K562 (cell line): Measurements from ENCODE around the gene GPR4. TPM values are rescaled to one million over a fixed set of nuclear protein-coding genes. Genes with fewer than 3 reads are reported as not detected.

ENCODE experiments used
- CC2D1A ChIP-seq: fragments of 450-650 bp; IDR thresholded peaks from 2 replicates; pipeline ENCODE4 v1.6.1; 2017; ENCODE audit warnings: mild to moderate bottlenecking
- CEBPB ChIP-seq: fragments of 450-650 bp; IDR thresholded peaks from 2 replicates; pipeline ENCODE4 v1.6.1; 2016; ENCODE audit warnings: missing genetic modification characterization, missing compliant biosample characterization
- HCFC1 ChIP-seq: IDR thresholded peaks from 2 replicates; pipeline ENCODE4 v1.6.1; 2012; ENCODE audit warnings: low read depth, low read length, improper control_type of control experiment
- HDAC2 ChIP-seq: fragments of 450-650 bp; IDR thresholded peaks from 2 replicates; pipeline ENCODE4 v1.6.1; 2016; ENCODE audit warnings: mild to moderate bottlenecking
- IFI16 ChIP-seq: fragments of 250-450 bp; sonication (Bioruptor Pico); IDR thresholded peaks from 2 replicates; pipeline ENCODE4 v2.1.2; 2022; ENCODE audit warnings: mild to moderate bottlenecking, inconsistent platforms
- KDM2B ChIP-seq: fragments of 250-450 bp; sonication (Bioruptor Pico); IDR thresholded peaks from 2 replicates; pipeline ENCODE4 v1.8.0; 2021; ENCODE audit warnings: mild to moderate bottlenecking, moderate library complexity
- KLF13 ChIP-seq: fragments of 450-650 bp; IDR thresholded peaks from 2 replicates; pipeline ENCODE4 v1.6.1; 2016; ENCODE audit warnings: missing genetic modification characterization, low read depth, mild to moderate bottlenecking, missing compliant biosample characterization, moderate library complexity, borderline replicate concordance
- LARP7 ChIP-seq: fragments of 450-650 bp; IDR thresholded peaks from 2 replicates; pipeline ENCODE4 v1.6.1; 2016
- MCM7 ChIP-seq, 2 experiments: fragments of 450-650 bp; IDR thresholded peaks; 2 replicates each; pipeline ENCODE4 v1.6.1; 2016 to 2018
- MTA1 ChIP-seq: fragments of 450-650 bp; IDR thresholded peaks from 2 replicates; pipeline ENCODE4 v1.6.1; 2017; ENCODE audit warnings: borderline replicate concordance
- PTTG1 ChIP-seq: fragments of 450-650 bp; IDR thresholded peaks from 2 replicates; pipeline ENCODE4 v1.6.1; 2016; ENCODE audit warnings: low read depth, mild to moderate bottlenecking, missing genetic modification characterization, missing compliant biosample characterization
- RBFOX2 ChIP-seq: fragments of 200-400 bp; formaldehyde crosslinking; IDR thresholded peaks from 2 replicates; pipeline ENCODE4 v1.6.1; 2017; ENCODE audit warnings: low read depth, mild to moderate bottlenecking, low read length, moderate library complexity
- RCOR1 ChIP-seq, 2 experiments: IDR thresholded peaks; 2 replicates each; pipeline ENCODE4 v1.6.1; 2012; ENCODE audit warnings: low read depth in 2 of 2, low read length in 2 of 2, borderline replicate concordance in 1 of 2, improper control_type of control experiment in 1 of 2
- SIRT6 ChIP-seq: IDR thresholded peaks from one replicate; pipeline ENCODE4 v1.6.1; 2012; ENCODE audit warnings: low read depth, mild to moderate bottlenecking, control low read depth, inconsistent platforms, low read length, moderate library complexity
- SMARCB1 ChIP-seq: IDR thresholded peaks from 2 replicates; pipeline ENCODE4 v1.6.1; 2011; ENCODE audit warnings: improper control_type of control experiment, low read depth; ENCODE audit not compliant: insufficient read length
- SRSF1 ChIP-seq: fragments of 200-400 bp; formaldehyde crosslinking; IDR thresholded peaks from 2 replicates; pipeline ENCODE4 v1.6.1; 2017; ENCODE audit warnings: mild to moderate bottlenecking, low read depth, low read length, moderate library complexity
- TEAD4 ChIP-seq, 2 experiments: sonication (generic) in 1 of 2; formaldehyde crosslinking in 1 of 2; IDR thresholded peaks; 2 replicates each; pipeline versions ENCODE4 v1.6.1 to v1.8.0; 2012 to 2022; ENCODE audit warnings: borderline replicate concordance in 1 of 2, inconsistent platforms in 1 of 2, low read length in 1 of 2, mild to moderate bottlenecking in 1 of 2, missing genetic modification reagents in 1 of 2
- ZBTB8A ChIP-seq: fragments of 450-650 bp; IDR thresholded peaks from 2 replicates; pipeline ENCODE4 v1.6.1; 2018; ENCODE audit warnings: mild to moderate bottlenecking, moderate library complexity; ENCODE audit not compliant: partially characterized antibody
- ZNF12 ChIP-seq: sonication (generic); formaldehyde crosslinking; IDR thresholded peaks from 2 replicates; pipeline ENCODE4 v1.4.0; 2020; ENCODE audit warnings: mild to moderate bottlenecking, missing genetic modification reagents
- ZNF354B ChIP-seq: fragments of 250-450 bp; sonication (Bioruptor Pico); IDR thresholded peaks from 2 replicates; pipeline ENCODE4 v1.4.0; 2020
- ZNF436 ChIP-seq: fragments of 250-450, 450-650 bp; sonication (Bioruptor Pico); formaldehyde crosslinking; IDR thresholded peaks from 2 replicates; pipeline ENCODE4 v1.7.0; 2020; ENCODE audit warnings: mild to moderate bottlenecking
- ZZZ3 ChIP-seq: fragments of 450-650 bp; IDR thresholded peaks from 2 replicates; pipeline ENCODE4 v1.6.1; 2016; ENCODE audit warnings: antibody characterized with exemption, mild to moderate bottlenecking, moderate library complexity
- polyA plus RNA-seq, 8 experiments: library from polyadenylated mRNA; depleted of rRNA in 4 of 8; stranded (reverse) in 5 of 8; unstranded in 3 of 8; fragments of >200 nt; fragmentation: Nextera tagmentation in 2 of 8; fragmentation: Illumina TruSeq in 1 of 8; extraction: Ambion mirVana in 2 of 8; extraction: Trizol in 1 of 8; gene quantifications; 2 replicates each; pipeline versions ENCODE4 v1.2.1 to v1.2.3, GENCODE V29; 2011 to 2014; ENCODE audit warnings: inconsistent platforms in 1 of 8, missing spikeins in 1 of 8
- total RNA-seq, 7 experiments: library from RNA; depleted of rRNA in 6 of 7; stranded (reverse); fragments of >200 nt in 6 of 7; fragmentation: Illumina TruSeq in 2 of 7; extraction: Trizol in 2 of 7; gene quantifications; 2 replicates each; pipeline versions ENCODE4 v1.2.1 to v1.2.3, GENCODE V29; 2011 to 2021; ENCODE audit warnings: low replicate concordance in 1 of 7
- TF ChIP-seq, protein P1 (sequence below): sonication (generic); formaldehyde crosslinking; IDR thresholded peaks from 2 replicates; pipeline ENCODE4 v1.8.1; 2023; ENCODE audit warnings: mild to moderate bottlenecking, missing genetic modification reagents
- TF ChIP-seq, protein P2 (sequence below): fragments of 200-800 bp; sonication (Bioruptor generic); IDR thresholded peaks from 2 replicates; pipeline ENCODE4 v1.6.1; 2017; ENCODE audit warnings: missing genetic modification characterization, missing compliant biosample characterization
- TF ChIP-seq, protein P3 (sequence below): fragments of 450-650 bp; formaldehyde crosslinking; IDR thresholded peaks from 2 replicates; pipeline ENCODE4 v1.4.0; 2020; ENCODE audit warnings: mild to moderate bottlenecking, moderate library complexity
- TF ChIP-seq, protein P4 (sequence below): fragments of 250-450 bp; sonication (Bioruptor Pico); IDR thresholded peaks from 2 replicates; pipeline ENCODE4 v1.8.0; 2022; ENCODE audit warnings: moderate library complexity, mild to moderate bottlenecking, inconsistent platforms

GPR4 gene
- total and polyA plus RNA-seq, 9 of the 15 experiments (the other 6 are each of a cell fraction or from before 2014, with no cell fraction given), result 0.03 to 0.09 (median 0.04) TPM; not detected in 5

DNA sequence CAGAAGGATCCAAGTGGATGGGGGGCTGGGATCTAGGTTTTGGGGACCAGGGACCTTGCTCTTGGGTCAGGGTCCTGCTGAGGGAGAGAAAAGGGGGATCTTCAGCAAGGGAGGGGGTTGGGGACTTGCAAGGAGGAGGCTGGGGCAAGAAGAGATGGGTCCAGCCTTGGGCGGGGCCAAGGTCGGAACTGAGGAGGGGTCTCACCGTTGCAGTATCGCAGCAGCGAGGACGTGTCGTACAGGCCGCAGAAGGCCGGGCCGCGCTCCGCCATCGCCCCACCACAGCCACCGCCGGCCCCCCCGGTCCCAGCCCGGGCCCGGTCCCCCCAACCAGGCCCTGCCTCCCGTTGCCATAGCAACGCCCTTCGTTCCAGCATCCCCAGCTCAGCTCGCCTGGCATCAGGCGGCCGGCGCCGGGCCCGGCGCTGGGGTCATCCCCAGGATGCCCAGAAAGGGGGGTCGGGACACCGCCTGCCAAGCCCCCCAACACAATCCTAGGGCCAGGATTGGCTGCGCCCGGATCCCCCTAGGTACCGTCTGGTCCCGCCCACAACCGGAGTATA lies 43.1 kb upstream of the GPR4 start (continued):
- TF ChIP-seq ZNF354B (CRISPR knock-in tag) (no peak), TEAD4 (IDR thresholded peaks at IDR 0.05; ENCODE audit: low read length) (no peak), TEAD4 (CRISPR knock-in tag; IDR thresholded peaks at IDR 0.05; ENCODE audit: borderline replicate concordance) (no peak), ZNF436 (CRISPR knock-in tag) (no peak), KDM2B (CRISPR knock-in tag) (no peak), CC2D1A (no peak), LARP7 (no peak), RCOR1 (IDR thresholded peaks at IDR 0.05; ENCODE audit: borderline replicate concordance in 1 of 2, low read depth in 2 of 2, low read length in 2 of 2) (peak; percentile 67 to 78; a peak in 2 of 4 replicates), ZBTB8A (no peak), KLF13 (no peak), MCM7 (IDR thresholded peaks at IDR 0.05) (no peak), SRSF1 (no peak), MTA1 (no peak), ZZZ3 (no peak), HCFC1 (no peak), SMARCB1 (no peak), IFI16 (CRISPR knock-in tag) (no peak), RBFOX2 (peak; percentile 16; the same call in 1 of the 2 replicates), SIRT6 (no peak), HDAC2 (peak; percentile 78), ZNF12 (CRISPR knock-in tag) (no peak), CEBPB (tag) (no peak), PTTG1 (no peak)
- TF ChIP-seq, protein P1, sequence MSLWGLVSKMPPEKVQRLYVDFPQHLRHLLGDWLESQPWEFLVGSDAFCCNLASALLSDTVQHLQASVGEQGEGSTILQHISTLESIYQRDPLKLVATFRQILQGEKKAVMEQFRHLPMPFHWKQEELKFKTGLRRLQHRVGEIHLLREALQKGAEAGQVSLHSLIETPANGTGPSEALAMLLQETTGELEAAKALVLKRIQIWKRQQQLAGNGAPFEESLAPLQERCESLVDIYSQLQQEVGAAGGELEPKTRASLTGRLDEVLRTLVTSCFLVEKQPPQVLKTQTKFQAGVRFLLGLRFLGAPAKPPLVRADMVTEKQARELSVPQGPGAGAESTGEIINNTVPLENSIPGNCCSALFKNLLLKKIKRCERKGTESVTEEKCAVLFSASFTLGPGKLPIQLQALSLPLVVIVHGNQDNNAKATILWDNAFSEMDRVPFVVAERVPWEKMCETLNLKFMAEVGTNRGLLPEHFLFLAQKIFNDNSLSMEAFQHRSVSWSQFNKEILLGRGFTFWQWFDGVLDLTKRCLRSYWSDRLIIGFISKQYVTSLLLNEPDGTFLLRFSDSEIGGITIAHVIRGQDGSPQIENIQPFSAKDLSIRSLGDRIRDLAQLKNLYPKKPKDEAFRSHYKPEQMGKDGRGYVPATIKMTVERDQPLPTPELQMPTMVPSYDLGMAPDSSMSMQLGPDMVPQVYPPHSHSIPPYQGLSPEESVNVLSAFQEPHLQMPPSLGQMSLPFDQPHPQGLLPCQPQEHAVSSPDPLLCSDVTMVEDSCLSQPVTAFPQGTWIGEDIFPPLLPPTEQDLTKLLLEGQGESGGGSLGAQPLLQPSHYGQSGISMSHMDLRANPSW (CRISPR knock-in tag), result no peak
- TF ChIP-seq, protein P2, sequence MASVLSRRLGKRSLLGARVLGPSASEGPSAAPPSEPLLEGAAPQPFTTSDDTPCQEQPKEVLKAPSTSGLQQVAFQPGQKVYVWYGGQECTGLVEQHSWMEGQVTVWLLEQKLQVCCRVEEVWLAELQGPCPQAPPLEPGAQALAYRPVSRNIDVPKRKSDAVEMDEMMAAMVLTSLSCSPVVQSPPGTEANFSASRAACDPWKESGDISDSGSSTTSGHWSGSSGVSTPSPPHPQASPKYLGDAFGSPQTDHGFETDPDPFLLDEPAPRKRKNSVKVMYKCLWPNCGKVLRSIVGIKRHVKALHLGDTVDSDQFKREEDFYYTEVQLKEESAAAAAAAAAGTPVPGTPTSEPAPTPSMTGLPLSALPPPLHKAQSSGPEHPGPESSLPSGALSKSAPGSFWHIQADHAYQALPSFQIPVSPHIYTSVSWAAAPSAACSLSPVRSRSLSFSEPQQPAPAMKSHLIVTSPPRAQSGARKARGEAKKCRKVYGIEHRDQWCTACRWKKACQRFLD (CRISPR knock-in tag), result no peak
- TF ChIP-seq, protein P3, sequence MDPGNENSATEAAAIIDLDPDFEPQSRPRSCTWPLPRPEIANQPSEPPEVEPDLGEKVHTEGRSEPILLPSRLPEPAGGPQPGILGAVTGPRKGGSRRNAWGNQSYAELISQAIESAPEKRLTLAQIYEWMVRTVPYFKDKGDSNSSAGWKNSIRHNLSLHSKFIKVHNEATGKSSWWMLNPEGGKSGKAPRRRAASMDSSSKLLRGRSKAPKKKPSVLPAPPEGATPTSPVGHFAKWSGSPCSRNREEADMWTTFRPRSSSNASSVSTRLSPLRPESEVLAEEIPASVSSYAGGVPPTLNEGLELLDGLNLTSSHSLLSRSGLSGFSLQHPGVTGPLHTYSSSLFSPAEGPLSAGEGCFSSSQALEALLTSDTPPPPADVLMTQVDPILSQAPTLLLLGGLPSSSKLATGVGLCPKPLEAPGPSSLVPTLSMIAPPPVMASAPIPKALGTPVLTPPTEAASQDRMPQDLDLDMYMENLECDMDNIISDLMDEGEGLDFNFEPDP, result no peak
- TF ChIP-seq, protein P4, sequence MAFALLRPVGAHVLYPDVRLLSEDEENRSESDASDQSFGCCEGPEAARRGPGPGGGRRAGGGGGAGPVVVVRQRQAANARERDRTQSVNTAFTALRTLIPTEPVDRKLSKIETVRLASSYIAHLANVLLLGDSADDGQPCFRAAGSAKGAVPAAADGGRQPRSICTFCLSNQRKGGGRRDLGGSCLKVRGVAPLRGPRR, result no peak
